GM12891 (cell line): ENCODE measurements around the gene NFRKB.

ENCODE experiments used
- POLR2A ChIP-seq: IDR thresholded peaks from 2 replicates; pipeline ENCODE4 v1.6.1; 2011; ENCODE audit warnings: low read depth, low read length, control low read depth
- POLR2AphosphoS5 ChIP-seq: IDR thresholded peaks from 2 replicates; pipeline ENCODE4 v1.6.1; 2011; ENCODE audit warnings: low read depth, low read length, control low read depth
- POU2F2 ChIP-seq: IDR thresholded peaks from 2 replicates; pipeline ENCODE4 v1.6.1; 2011; ENCODE audit warnings: low read depth, mild to moderate bottlenecking, control low read depth, low read length, moderate library complexity
- SPI1 ChIP-seq: IDR thresholded peaks from 2 replicates; pipeline ENCODE4 v1.6.1; 2011; ENCODE audit warnings: low read depth, low read length, control low read depth
- TAF1 ChIP-seq: IDR thresholded peaks from 2 replicates; pipeline ENCODE4 v1.6.1; 2011; ENCODE audit warnings: low read depth, low read length, control low read depth

DNA sequence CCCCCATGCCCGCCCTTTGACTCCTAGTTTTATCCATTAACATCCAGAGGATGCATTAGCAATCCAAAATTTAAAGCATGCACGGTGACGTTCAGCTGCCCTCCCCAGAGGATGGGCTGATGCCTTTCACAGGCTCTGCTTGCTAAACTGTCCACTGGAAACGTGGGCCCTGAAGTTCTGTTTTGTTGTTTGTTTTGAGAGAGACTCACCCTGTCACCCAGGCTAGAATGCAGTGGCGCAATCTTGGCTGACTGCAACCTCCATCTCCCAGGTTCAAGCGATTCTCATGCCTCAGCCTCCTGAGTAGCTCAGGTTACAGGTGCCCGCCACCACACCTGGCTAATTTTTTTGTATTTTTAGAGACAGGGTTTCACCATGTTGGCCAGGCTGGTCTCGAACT is 39.3 kb downstream of the NFRKB start:
- TF ChIP-seq POLR2A (no peak), POLR2AphosphoS5 (no peak), POU2F2 (no peak), SPI1 (no peak), TAF1 (no peak)
